HCT116 (cell line): ENCODE data around the gene COPZ1. TPM values are rescaled to one million over a fixed set of nuclear protein-coding genes. Genes with fewer than 3 reads are reported as not detected.

Experiments used
- ATAC-seq: fragments of 200-7000 bp; cut with Tn5 transposase; 2 replicates; pipeline ENCODE4 v1.9.1; 2020; ENCODE audit warnings: mild to moderate bottlenecking, moderate library complexity
- BruUV-seq: library from RNA; stranded (reverse); fragments of 400-500 nt; replicated peaks from 2 replicates; lab custom pipeline; 2021; lab: Mats Ljungman, UMichigan
- CTCF ChIA-PET: fragments of 300-600 bp; sonication (Branson Sonifier 250); formaldehyde crosslinking; loops from one replicate; lab custom pipeline; 2021; ENCODE audit warnings: antibody characterized with exemption; lab: Charles Lee
- POLR2A ChIA-PET: fragments of 300-600, 350-600 bp; sonication (Branson Sonifier 250); formaldehyde crosslinking; loops from one replicate; lab custom pipeline; 2021; ENCODE audit warnings: antibody characterized with exemption; lab: Charles Lee
- RAD21 ChIA-PET, 2 experiments: fragments of 300-600 bp; sonication (Branson Sonifier 250); formaldehyde crosslinking; loops; one replicate each; lab custom pipeline; 2023; ENCODE audit warnings: low total read pairs in 2 of 2; ENCODE audit not compliant: uncharacterized antibody in 2 of 2, unreplicated experiment in 2 of 2, low non-redundant PET in 1 of 2; lab: Charles Lee
- DNase-seq: peaks from one replicate; pipeline ENCODE4 v3.0.0-alpha.2; 2010; ENCODE audit warnings: low read depth, low spot score
- H2AFZ ChIP-seq: fragments of 200-600 bp; shearing (Covaris generic), sonication (generic); 2 replicates; pipeline ENCODE4 v1.6.1; 2017; ENCODE audit warnings: low read depth, mixed run types, mixed read lengths, antibody characterized with exemption, low read length; ENCODE audit not compliant: poor library complexity, severe bottlenecking
- H3K27ac ChIP-seq: 2 replicates; pipeline ENCODE4 v1.5.1; 2012; ENCODE audit warnings: low read depth, low read length
- H3K27me3 ChIP-seq: fragments of 200-600 bp; sonication (generic); 2 replicates; pipeline ENCODE4 v1.6.1; 2016; ENCODE audit warnings: mixed run types, low read length, mixed read lengths; ENCODE audit not compliant: insufficient read depth
- H3K36me3 ChIP-seq, 2 experiments: fragments of 200-500 bp in 1 of 2; fragments of 200-600 bp in 1 of 2; sonication (Bioruptor generic) in 1 of 2; sonication (generic) in 1 of 2; 2 replicates each; pipeline versions ENCODE4 v1.5.1 to v1.6.1; 2014 to 2016; ENCODE audit warnings: low read length in 2 of 2, inconsistent platforms in 1 of 2, mixed read lengths in 1 of 2, mixed run types in 1 of 2; ENCODE audit not compliant: insufficient read depth in 2 of 2, control insufficient read depth in 1 of 2
- H3K4me1 ChIP-seq, 2 experiments: fragments of 200-600 bp in 1 of 2; sonication (generic) in 1 of 2; 2 replicates each; pipeline versions ENCODE4 v1.5.1 to v1.6.1; 2012 to 2017; ENCODE audit warnings: low read length in 2 of 2, inconsistent platforms in 1 of 2, mild to moderate bottlenecking in 1 of 2, mixed read lengths in 1 of 2, mixed run types in 1 of 2, moderate library complexity in 1 of 2; ENCODE audit not compliant: insufficient read depth in 2 of 2, control insufficient read depth in 1 of 2
- H3K4me2 ChIP-seq: fragments of 200-600 bp; sonication (generic); 2 replicates; pipeline ENCODE4 v1.6.1; 2017; ENCODE audit warnings: mixed run types, low read length, mixed read lengths
- H3K4me3 ChIP-seq, 2 experiments: fragments of 200-600 bp in 1 of 2; sonication (generic) in 1 of 2; replicated peaks in 1 of 2; 2 replicates each; pipeline ENCODE4 v1.5.1; 2011 to 2016; ENCODE audit warnings: low read length in 2 of 2, control low read depth in 1 of 2, low read depth in 1 of 2, mild to moderate bottlenecking in 1 of 2, mixed read lengths in 1 of 2, mixed run types in 1 of 2
- H3K79me2 ChIP-seq: fragments of 200-600 bp; sonication (generic); 2 replicates; pipeline ENCODE4 v1.6.1; 2017; ENCODE audit warnings: mild to moderate bottlenecking, mixed run types, low read length, moderate library complexity, mixed read lengths; ENCODE audit not compliant: insufficient read depth
- H3K9ac ChIP-seq: fragments of 200-600 bp; sonication (generic); 2 replicates; pipeline ENCODE4 v1.6.1; 2016; ENCODE audit warnings: low read length, mixed read lengths
- H3K9me2 ChIP-seq: fragments of 200-600 bp; sonication (generic), shearing (Covaris generic); 2 replicates; pipeline ENCODE4 v1.6.1; 2017; ENCODE audit warnings: mixed run types, mild to moderate bottlenecking, moderate library complexity; ENCODE audit not compliant: insufficient read depth
- H3K9me3 ChIP-seq, 2 experiments: fragments of 200-500 bp in 1 of 2; fragments of 200-600 bp in 1 of 2; sonication (Bioruptor generic) in 1 of 2; sonication (generic) in 1 of 2; 2 replicates each; pipeline ENCODE4 v1.6.1; 2014 to 2017; ENCODE audit warnings: low read length in 2 of 2, mixed read lengths in 2 of 2, inconsistent platforms in 1 of 2, low read depth in 1 of 2, mild to moderate bottlenecking in 1 of 2, mixed run types in 1 of 2, moderate library complexity in 1 of 2; ENCODE audit not compliant: control insufficient read depth in 1 of 2, insufficient read depth in 1 of 2
- H4K20me1 ChIP-seq: fragments of 200-600 bp; sonication (generic), shearing (Covaris generic); 2 replicates; pipeline ENCODE4 v1.6.1; 2017; ENCODE audit warnings: mixed run types, mild to moderate bottlenecking, moderate library complexity; ENCODE audit not compliant: insufficient read depth
- CBX3 ChIP-seq: IDR thresholded peaks from 2 replicates; pipeline ENCODE4 v1.6.1; 2012; ENCODE audit warnings: low read depth
- CEBPB ChIP-seq: IDR thresholded peaks from 2 replicates; pipeline ENCODE4 v1.6.1; 2012; ENCODE audit warnings: low read depth
- EGR1 ChIP-seq: IDR thresholded peaks from 2 replicates; pipeline ENCODE4 v1.6.1; 2012; ENCODE audit warnings: low read depth
- ELF1 ChIP-seq: IDR thresholded peaks from 2 replicates; pipeline ENCODE4 v1.6.1; 2012; ENCODE audit warnings: low read depth, borderline replicate concordance
- EZH2 ChIP-seq: fragments of 200-600 bp; sonication (generic); IDR thresholded peaks from 2 replicates; pipeline ENCODE4 v1.6.1; 2017; ENCODE audit warnings: antibody characterized with exemption, mixed run types
- FOSL1 ChIP-seq: IDR thresholded peaks from 2 replicates; pipeline ENCODE4 v1.6.1; 2012; ENCODE audit warnings: low read depth
- JUND ChIP-seq: IDR thresholded peaks from 2 replicates; pipeline ENCODE4 v1.6.1; 2012
- POLR2A ChIP-seq: IDR thresholded peaks from 2 replicates; pipeline ENCODE4 v1.7.0; 2011; ENCODE audit warnings: borderline replicate concordance; ENCODE audit not compliant: insufficient read depth, insufficient read length; ENCODE audit errors: extremely low read depth
- POLR2AphosphoS5 ChIP-seq: IDR thresholded peaks from 2 replicates; pipeline ENCODE4 v1.6.1; 2011; ENCODE audit warnings: mild to moderate bottlenecking, low read depth, low read length, moderate library complexity
- SIN3A ChIP-seq: IDR thresholded peaks from 2 replicates; pipeline ENCODE4 v1.6.1; 2012; ENCODE audit warnings: low read depth
- SP1 ChIP-seq: IDR thresholded peaks from 2 replicates; pipeline ENCODE4 v1.6.1; 2012; ENCODE audit warnings: low read depth
- TCF7L2 ChIP-seq: IDR thresholded peaks from 2 replicates; pipeline ENCODE4 v1.7.0; 2011; ENCODE audit warnings: borderline replicate concordance, inconsistent platforms; ENCODE audit not compliant: insufficient read depth, insufficient read length; ENCODE audit errors: extremely low read depth
- YY1 ChIP-seq: IDR thresholded peaks from 2 replicates; pipeline ENCODE4 v1.6.1; 2011; ENCODE audit warnings: low read length, low read depth, moderate library complexity, mild to moderate bottlenecking; ENCODE audit not compliant: insufficient replicate concordance; ENCODE audit errors: extremely low read depth
- ZFX ChIP-seq: fragments of 450-650 bp; IDR thresholded peaks from 2 replicates; pipeline ENCODE4 v1.6.1; 2017
- ZNF274 ChIP-seq: fragments of 200-500 bp; sonication (Bioruptor generic); IDR thresholded peaks from 2 replicates; pipeline ENCODE4 v1.6.1; 2014; ENCODE audit warnings: mild to moderate bottlenecking, low read depth, low read length, inconsistent platforms
- intact Hi-C: fragments of 100-400 bp; cut with micrococcal nuclease; formaldehyde crosslinking; loops from 2 replicates; pipeline ENCODE4 v1.10.0; 2022
- total RNA-seq: library from RNA; stranded (reverse); gene quantifications from one replicate; pipeline ENCODE4 v1.2.1, GENCODE V29; 2021; ENCODE audit not compliant: unreplicated experiment
- TF ChIP-seq, protein P1 (sequence below): IDR thresholded peaks from 2 replicates; pipeline ENCODE4 v1.6.1; 2012; ENCODE audit warnings: low read depth
- TF ChIP-seq, protein P2 (sequence below): IDR thresholded peaks from 2 replicates; pipeline ENCODE4 v1.6.1; 2012
- TF ChIP-seq, protein P3 (sequence below): IDR thresholded peaks from 2 replicates; pipeline ENCODE4 v1.6.1; 2011; ENCODE audit warnings: mild to moderate bottlenecking, low read length, moderate library complexity; ENCODE audit not compliant: insufficient replicate concordance; ENCODE audit errors: extremely low read depth

The COPZ1 gene
- total RNA-seq, 1 experiment from 2014 or later: 191 TPM

DNA sequence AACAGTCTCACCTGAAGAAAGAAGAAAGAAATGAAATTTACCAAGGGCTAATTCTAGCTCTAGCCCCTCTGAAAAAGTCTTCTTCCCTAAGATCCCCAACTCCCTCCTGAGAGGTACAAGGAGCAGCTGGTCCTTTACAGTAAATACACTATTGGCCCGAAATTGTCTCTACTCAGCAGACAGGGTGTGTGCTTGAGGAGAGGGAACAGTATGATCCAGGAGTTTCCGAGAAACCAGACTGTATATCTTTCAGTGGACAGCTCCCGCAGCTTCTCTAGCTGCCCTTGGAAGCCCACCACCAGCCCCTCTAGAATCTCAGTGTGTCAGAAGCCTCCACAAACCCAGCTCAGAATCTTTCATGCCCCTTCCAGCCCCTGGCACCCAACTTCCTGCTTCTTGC lies 31.3 kb downstream of the COPZ1 start (continued):
- TF ChIP-seq, protein P1, sequence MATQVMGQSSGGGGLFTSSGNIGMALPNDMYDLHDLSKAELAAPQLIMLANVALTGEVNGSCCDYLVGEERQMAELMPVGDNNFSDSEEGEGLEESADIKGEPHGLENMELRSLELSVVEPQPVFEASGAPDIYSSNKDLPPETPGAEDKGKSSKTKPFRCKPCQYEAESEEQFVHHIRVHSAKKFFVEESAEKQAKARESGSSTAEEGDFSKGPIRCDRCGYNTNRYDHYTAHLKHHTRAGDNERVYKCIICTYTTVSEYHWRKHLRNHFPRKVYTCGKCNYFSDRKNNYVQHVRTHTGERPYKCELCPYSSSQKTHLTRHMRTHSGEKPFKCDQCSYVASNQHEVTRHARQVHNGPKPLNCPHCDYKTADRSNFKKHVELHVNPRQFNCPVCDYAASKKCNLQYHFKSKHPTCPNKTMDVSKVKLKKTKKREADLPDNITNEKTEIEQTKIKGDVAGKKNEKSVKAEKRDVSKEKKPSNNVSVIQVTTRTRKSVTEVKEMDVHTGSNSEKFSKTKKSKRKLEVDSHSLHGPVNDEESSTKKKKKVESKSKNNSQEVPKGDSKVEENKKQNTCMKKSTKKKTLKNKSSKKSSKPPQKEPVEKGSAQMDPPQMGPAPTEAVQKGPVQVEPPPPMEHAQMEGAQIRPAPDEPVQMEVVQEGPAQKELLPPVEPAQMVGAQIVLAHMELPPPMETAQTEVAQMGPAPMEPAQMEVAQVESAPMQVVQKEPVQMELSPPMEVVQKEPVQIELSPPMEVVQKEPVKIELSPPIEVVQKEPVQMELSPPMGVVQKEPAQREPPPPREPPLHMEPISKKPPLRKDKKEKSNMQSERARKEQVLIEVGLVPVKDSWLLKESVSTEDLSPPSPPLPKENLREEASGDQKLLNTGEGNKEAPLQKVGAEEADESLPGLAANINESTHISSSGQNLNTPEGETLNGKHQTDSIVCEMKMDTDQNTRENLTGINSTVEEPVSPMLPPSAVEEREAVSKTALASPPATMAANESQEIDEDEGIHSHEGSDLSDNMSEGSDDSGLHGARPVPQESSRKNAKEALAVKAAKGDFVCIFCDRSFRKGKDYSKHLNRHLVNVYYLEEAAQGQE: no peak
- TF ChIP-seq CBX3 (no peak), ZFX (no peak)

DNA sequence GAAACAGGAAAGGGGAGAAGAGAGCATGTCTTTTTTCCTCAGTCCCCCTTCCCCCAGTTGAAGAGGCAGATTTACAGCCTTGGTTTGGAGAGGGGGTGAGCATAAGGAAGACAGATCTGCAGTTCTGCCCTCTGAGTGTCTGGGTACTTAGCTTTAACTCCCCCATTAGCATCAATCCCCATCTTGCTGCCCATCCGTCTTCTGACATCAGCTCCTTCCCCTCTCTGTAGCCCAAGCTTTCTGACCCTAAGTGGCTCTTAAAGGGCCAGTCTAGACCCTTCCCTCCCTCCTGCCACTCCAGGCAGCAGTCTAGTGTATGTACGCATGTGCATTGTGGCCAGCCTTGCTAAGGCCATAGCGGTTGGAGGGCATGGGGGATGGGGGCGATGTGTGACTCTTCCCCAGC lies 32.0 kb downstream of the COPZ1 start:
- intact Hi-C loops: no loop called here
- no peak overlapping the region for H3K4me3 ChIP-seq
- DNase-seq: no peak
- H3K9me2 ChIP-seq: no peaks in the 10 kb centered on the region
- CTCF ChIA-PET: interaction anchor here (0.5 to 3.3 kb wide), 3 partner anchors 12 to 20 kb away, joined by 3 to 27 read pairs (median 5); no protein-coding TSS in a partner anchor
- RAD21 ChIA-PET: no interaction called here
- no peaks in the 10 kb centered on the region for H3K9me3 ChIP-seq
- H3K9ac ChIP-seq: no peak overlapping the region
- H3K36me3 ChIP-seq: no peaks in the 10 kb centered on the region
- no peak overlapping the region for H2AFZ ChIP-seq
- H3K4me2 ChIP-seq: no peak overlapping the region
- ATAC-seq: no peak
- no peaks in the 10 kb centered on the region for H3K27me3 ChIP-seq
- H3K27ac ChIP-seq: no peak overlapping the region
- no TSS peak for BruUV-seq
- peaks cover 26 to 38% of the 10 kb centered on the region in 2 experiments for H3K4me1 ChIP-seq
- POLR2A ChIA-PET: no interaction called here
- H3K79me2 ChIP-seq: no peaks in the 10 kb centered on the region
- no peaks in the 10 kb centered on the region for H4K20me1 ChIP-seq
- no peak for TF ChIP-seq SP1
- TF ChIP-seq, protein P1: no peak
- no peak for TF ChIP-seq YY1
- no peak for TF ChIP-seq SIN3A
- no peak for TF ChIP-seq POLR2A
- no peak for TF ChIP-seq CBX3
- TF ChIP-seq ZNF274: no peak
- TF ChIP-seq, protein P2, sequence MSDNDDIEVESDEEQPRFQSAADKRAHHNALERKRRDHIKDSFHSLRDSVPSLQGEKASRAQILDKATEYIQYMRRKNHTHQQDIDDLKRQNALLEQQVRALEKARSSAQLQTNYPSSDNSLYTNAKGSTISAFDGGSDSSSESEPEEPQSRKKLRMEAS: no peak
- TF ChIP-seq TCF7L2: no peak
- no peak for TF ChIP-seq JUND
- TF ChIP-seq CEBPB: no peak
- TF ChIP-seq, protein P3, sequence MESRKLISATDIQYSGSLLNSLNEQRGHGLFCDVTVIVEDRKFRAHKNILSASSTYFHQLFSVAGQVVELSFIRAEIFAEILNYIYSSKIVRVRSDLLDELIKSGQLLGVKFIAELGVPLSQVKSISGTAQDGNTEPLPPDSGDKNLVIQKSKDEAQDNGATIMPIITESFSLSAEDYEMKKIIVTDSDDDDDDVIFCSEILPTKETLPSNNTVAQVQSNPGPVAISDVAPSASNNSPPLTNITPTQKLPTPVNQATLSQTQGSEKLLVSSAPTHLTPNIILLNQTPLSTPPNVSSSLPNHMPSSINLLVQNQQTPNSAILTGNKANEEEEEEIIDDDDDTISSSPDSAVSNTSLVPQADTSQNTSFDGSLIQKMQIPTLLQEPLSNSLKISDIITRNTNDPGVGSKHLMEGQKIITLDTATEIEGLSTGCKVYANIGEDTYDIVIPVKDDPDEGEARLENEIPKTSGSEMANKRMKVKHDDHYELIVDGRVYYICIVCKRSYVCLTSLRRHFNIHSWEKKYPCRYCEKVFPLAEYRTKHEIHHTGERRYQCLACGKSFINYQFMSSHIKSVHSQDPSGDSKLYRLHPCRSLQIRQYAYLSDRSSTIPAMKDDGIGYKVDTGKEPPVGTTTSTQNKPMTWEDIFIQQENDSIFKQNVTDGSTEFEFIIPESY: no peak
- TF ChIP-seq FOSL1: no peak
- no peak for TF ChIP-seq ELF1
- no peak for TF ChIP-seq EGR1
- TF ChIP-seq POLR2AphosphoS5: no peak
- TF ChIP-seq EZH2: no peak
